Fibroblast of skin of back (primary cell): ENCODE data around the gene FAIM.
"Not testable (repeated sequence)": the region's sequence is repeated elsewhere in the genome, so short reads cannot be mapped to it uniquely, and the experiment has no call there.

Experiments used
- DNase-seq: peaks from one replicate; pipeline ENCODE4 v3.0.0-alpha.2; 2013

Gene FAIM

DNA sequence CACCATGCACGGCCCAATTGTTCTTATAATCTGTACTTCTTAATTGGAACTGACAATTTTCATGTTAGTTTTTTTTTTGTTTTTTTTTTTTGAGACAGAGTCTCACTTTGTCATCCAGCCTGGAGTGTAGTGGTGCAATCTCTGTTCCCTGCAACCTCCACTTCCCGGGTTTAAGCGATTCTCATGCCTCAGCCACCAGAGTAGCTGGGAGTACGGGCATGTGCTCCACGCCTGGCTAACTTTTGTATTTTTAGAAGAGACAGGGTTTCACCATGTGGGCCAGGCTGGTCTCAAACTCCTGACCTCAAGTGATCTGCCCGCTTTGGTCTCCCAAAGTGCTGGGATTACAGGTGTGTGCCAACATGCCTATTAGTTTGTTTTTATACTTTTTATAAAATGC, 72.4 kb downstream of the FAIM start:
- DNase-seq: not testable (repeated sequence)

DNA sequence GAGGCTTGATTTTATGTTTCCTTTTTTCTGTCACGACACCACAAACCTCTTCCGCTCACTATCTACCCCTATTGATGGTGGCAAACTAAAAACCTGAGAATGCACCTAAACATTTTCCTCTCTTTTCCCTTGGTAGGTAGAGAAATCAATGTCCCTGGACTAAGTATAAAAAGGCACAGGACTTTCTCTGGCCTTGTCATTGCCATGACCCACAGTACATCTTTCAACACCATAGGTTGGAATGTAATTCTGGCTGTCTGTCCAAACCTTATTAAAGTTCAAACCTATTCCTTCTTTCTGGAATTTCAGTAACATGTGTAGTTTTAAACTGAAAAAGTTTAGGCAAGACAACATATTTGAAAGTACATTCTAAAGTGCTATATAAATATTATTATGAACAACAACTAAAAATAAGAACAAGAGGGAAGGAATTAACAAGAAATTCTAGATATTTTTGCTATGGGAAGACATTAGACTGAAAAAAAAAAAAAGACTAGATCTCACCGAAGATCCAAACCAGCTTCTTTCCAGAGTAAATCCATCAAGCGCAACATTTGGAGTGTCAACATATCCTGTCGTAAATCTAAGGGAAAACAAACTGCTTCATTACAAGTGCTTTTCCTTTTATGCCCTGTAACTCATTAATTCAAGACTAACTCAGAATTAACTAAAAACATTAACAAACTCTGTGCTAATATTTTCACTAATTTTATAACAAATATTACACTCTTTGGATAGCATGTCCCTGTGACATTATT, 73.1 kb downstream of the FAIM start:
- DNase-seq: no peak

DNA sequence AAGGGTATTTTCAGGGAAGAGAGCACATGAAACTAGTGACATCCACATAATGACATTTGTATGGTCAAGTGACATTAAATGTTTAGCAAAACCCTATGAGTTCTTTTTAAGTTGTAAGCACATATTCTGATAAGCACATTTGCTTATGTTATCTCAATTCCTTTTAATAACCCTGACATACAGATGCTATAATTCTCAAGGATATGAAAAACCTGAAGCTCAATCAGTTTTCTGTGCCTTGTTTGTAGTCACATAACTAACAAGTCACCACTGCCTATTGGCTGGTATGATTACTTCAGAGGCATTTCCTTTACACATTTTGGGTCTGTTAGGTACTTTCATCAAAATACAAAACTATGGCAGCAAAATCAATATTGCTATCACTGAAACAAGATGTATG, 74.1 kb downstream of the FAIM start:
- no peak for DNase-seq
